ENCODE data around the gene PAK6.
A peak's percentile ranks its signal among the peaks of the same experiment; 100 is the strongest.

The PAK6 gene

DNA sequence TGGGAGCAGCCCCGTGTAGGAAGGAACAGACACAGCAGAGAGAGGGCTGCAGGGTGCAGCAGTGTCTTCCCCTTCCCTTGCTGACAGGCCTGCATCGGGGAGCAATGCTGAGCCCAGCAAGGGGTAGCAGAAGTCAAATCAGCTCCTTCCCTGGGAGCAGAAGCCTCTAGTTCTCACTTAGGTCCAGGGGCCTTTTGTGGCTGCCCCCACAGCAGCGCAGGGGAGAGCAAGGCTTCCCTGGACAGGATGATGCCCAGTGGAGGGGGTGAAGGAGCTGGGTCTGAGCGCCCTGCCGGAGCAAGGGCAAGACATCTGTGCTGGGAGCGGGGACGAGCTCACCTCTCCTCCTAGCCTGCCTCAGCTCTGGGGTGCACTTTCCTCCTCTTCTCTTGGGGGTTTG is 68.0 kb downstream of the PAK6 start:
- Histone ChIP-seq H3K4me2 (ENCODE audit: low read length) (no peak overlapping the region), H2AFZ (ENCODE audit: low read length) (no peak overlapping the region), H3K27ac (ENCODE audit: low read depth, low read length, poor library complexity, severe bottlenecking) (no peak overlapping the region), H3K79me2 (ENCODE audit: insufficient read depth, low read length) (no peaks in the 10 kb centered on the region), H3K4me3 (ENCODE audit: low read depth, low read length, poor library complexity, severe bottlenecking) (no peak overlapping the region), H3K9me2 (ENCODE audit: low read depth, low read length) (no peaks in the 10 kb centered on the region), H3K36me3 (ENCODE audit: insufficient read depth, low read length) (no peaks in the 10 kb centered on the region), H3K9me3 (ENCODE audit: low read length) (no peaks in the 10 kb centered on the region), H3F3A (ENCODE audit: insufficient read depth, low read length) (no peaks in the 10 kb centered on the region), H3K27me3 (ENCODE audit: insufficient read depth, low read length) (no peaks in the 10 kb centered on the region), H3K9ac (ENCODE audit: low read length) (no peak overlapping the region), H3K4me1 (ENCODE audit: insufficient read depth, low read length, severe bottlenecking) (peaks cover 24% of the 10 kb centered on the region), H4K20me1 (ENCODE audit: insufficient read depth, low read length) (no peaks in the 10 kb centered on the region)
- TF ChIP-seq EZH2 (IDR thresholded peaks at IDR 0.05; ENCODE audit: borderline replicate concordance, low read length): no peak
- TF ChIP-seq, protein P1, sequence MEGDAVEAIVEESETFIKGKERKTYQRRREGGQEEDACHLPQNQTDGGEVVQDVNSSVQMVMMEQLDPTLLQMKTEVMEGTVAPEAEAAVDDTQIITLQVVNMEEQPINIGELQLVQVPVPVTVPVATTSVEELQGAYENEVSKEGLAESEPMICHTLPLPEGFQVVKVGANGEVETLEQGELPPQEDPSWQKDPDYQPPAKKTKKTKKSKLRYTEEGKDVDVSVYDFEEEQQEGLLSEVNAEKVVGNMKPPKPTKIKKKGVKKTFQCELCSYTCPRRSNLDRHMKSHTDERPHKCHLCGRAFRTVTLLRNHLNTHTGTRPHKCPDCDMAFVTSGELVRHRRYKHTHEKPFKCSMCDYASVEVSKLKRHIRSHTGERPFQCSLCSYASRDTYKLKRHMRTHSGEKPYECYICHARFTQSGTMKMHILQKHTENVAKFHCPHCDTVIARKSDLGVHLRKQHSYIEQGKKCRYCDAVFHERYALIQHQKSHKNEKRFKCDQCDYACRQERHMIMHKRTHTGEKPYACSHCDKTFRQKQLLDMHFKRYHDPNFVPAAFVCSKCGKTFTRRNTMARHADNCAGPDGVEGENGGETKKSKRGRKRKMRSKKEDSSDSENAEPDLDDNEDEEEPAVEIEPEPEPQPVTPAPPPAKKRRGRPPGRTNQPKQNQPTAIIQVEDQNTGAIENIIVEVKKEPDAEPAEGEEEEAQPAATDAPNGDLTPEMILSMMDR (IDR thresholded peaks at IDR 0.05; ENCODE audit: low read length): no peak

DNA sequence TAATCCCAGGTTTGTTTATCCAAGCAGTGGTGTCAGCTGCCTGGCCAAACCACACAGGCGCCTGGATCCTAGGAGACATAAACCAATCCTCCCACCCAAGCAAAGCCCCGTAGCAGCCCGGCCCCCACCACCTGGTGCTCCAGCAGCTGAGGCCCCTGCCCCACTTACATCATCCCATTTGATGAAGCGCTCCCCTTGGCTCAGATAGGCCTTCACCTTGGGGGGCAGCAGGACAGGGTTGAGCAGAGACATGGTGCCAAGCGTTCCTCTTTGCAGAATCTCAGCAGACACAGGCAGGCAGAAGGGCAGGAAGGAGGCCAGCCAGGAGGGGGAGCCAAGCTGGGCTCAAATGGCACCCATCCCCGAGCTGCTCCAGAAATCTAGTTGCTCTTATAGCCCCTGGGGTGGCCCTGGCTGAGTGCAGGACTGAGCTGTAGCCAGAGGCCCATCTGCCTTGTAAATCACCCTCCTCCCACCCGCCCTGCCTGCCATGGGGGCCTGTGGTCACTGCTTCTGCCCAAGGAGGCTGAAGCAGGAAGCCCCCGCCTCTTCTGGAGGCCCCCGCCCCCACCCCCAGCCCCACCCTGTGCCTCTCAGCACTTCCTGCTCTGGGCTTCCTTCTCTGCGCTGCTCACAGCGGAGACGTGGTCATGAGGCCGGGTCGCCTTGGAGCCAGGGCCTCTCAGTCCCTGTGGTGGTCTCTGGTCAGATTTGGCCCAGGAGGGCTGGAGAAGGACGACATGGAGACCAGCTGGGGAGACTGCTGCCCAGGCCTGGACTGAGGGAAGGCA is 68.8 kb downstream of the PAK6 start, which contains the start of gene PLCB2:
Gene PLCB2, minus strand, starts transcription at position 515 of the 791 bp plus-strand sequence. Its CDS starts 263 bp downstream, at position 252.
- Histone ChIP-seq H3K9me2 (ENCODE audit: low read depth, low read length) (no peaks in the 10 kb centered on the region), H3K9ac (ENCODE audit: low read length) (peak within 1 kb of the TSS; percentile 64), H3K79me2 (ENCODE audit: insufficient read depth, low read length) (no peaks in the 10 kb centered on the region), H3K4me1 (ENCODE audit: insufficient read depth, low read length, severe bottlenecking) (peaks cover 24% of the 10 kb centered on the region), H3K9me3 (ENCODE audit: low read length) (no peaks in the 10 kb centered on the region), H3K4me2 (ENCODE audit: low read length) (peak within 1 kb of the TSS; percentile 77), H3F3A (ENCODE audit: insufficient read depth, low read length) (no peaks in the 10 kb centered on the region), H3K27me3 (ENCODE audit: insufficient read depth, low read length) (no peaks in the 10 kb centered on the region), H2AFZ (ENCODE audit: low read length) (no peak within 1 kb of the TSS), H3K4me3 (ENCODE audit: low read depth, low read length, poor library complexity, severe bottlenecking) (peak within 1 kb of the TSS; percentile 60), H4K20me1 (ENCODE audit: insufficient read depth, low read length) (no peaks in the 10 kb centered on the region), H3K36me3 (ENCODE audit: insufficient read depth, low read length) (no peaks in the 10 kb centered on the region), H3K27ac (ENCODE audit: low read depth, low read length, poor library complexity, severe bottlenecking) (peak within 1 kb of the TSS; percentile 64)
- TF ChIP-seq EZH2 (IDR thresholded peaks at IDR 0.05; ENCODE audit: borderline replicate concordance, low read length): no peak
- TF ChIP-seq, protein P1 (IDR thresholded peaks at IDR 0.05; ENCODE audit: low read length): peak; percentile 35; the same call in 1 of the 2 replicates

DNA sequence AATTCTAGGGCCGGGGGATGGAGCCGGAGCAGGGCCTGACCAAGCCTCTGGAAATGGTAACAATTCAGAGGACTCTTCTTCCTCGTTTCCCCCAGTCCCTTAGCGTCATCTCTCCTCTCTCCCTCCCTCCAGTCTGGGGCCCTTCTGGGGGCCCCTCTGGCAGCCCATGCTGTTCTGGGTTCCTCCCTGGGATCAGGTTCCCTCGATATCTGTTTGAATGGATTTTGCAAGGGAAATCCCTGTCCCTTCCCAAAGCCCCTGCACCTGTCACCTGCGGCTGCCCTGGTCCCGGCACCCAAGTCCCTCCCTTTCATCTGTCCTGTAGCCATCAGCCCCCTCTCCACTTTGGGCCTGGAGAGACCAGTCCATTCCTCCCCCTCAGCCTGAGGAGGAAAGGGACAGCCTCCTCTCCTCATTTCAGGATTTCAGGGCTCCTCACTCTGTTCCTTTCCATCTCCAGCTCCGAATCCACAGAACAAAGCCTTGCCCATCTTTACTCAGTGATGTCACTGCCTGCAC is 70.5 kb downstream of the PAK6 start:
- no peaks in the 10 kb centered on the region for H3K27me3 ChIP-seq (ENCODE audit: insufficient read depth, low read length)
- TF ChIP-seq, protein P1 (IDR thresholded peaks at IDR 0.05; ENCODE audit: low read length): no peak
- no peak for TF ChIP-seq EZH2 (IDR thresholded peaks at IDR 0.05; ENCODE audit: borderline replicate concordance, low read length)

More for the DNA sequence above, 70.5 kb downstream of the PAK6 start:
- Histone ChIP-seq H3F3A (ENCODE audit: insufficient read depth, low read length) (no peaks in the 10 kb centered on the region), H3K79me2 (ENCODE audit: insufficient read depth, low read length) (no peaks in the 10 kb centered on the region), H3K4me3 (ENCODE audit: low read depth, low read length, poor library complexity, severe bottlenecking) (peak overlapping the region; percentile 60), H3K4me1 (ENCODE audit: insufficient read depth, low read length, severe bottlenecking) (peaks cover 29% of the 10 kb centered on the region), H3K4me2 (ENCODE audit: low read length) (no peak overlapping the region; the same call in 1 of the 2 replicates), H3K9ac (ENCODE audit: low read length) (no peak overlapping the region; the same call in 1 of the 2 replicates), H3K36me3 (ENCODE audit: insufficient read depth, low read length) (no peaks in the 10 kb centered on the region), H2AFZ (ENCODE audit: low read length) (no peak overlapping the region), H3K27ac (ENCODE audit: low read depth, low read length, poor library complexity, severe bottlenecking) (no peak overlapping the region), H3K9me2 (ENCODE audit: low read depth, low read length) (no peaks in the 10 kb centered on the region), H4K20me1 (ENCODE audit: insufficient read depth, low read length) (no peaks in the 10 kb centered on the region), H3K9me3 (ENCODE audit: low read length) (no peaks in the 10 kb centered on the region)

Data from OCI-LY1 (cell line).